NCI-H1417 (cell line): ENCODE measurements around the gene DNAJC8.
A peak's percentile ranks its signal among the peaks of the same experiment; 100 is the strongest.

Source experiments
- DNase-seq, 3 experiments: peaks; one replicate each; lab custom pipeline; 2025; lab: John Stamatoyannopoulos, UW

Gene DNAJC8

GRCh38 chr1:28249866-28250295 is 17.1 kb upstream of the DNAJC8 start:
- no peak for DNase-seq

- DNase-seq = peak in 2 of 3 experiments; percentile 59 to 72
Observed at GRCh38 chr1:28249013-28249865, 16.4 kb upstream of the DNAJC8 start.

- peak; percentile 45 to 83 (median 59) for DNase-seq
Observed at GRCh38 chr1:28248273-28249012, 15.6 kb upstream of the DNAJC8 start.

GRCh38 chr1:28247612-28248272 is 14.9 kb upstream of the DNAJC8 start:
- peak in 1 of 3 experiments; percentile 51 for DNase-seq

- DNase-seq = peak in 2 of 3 experiments; percentile 25 to 65
Observed at GRCh38 chr1:28246427-28246832, 13.6 kb upstream of the DNAJC8 start.

- DNase-seq = no peak
Observed at GRCh38 chr1:28244549-28245251, 11.9 kb upstream of the DNAJC8 start.

GRCh38 chr1:28243685-28244311 is 11.0 kb upstream of the DNAJC8 start:
- no peak for DNase-seq

GRCh38 chr1:28241638-28242241 is 8.9 kb upstream of the DNAJC8 start:
- DNase-seq = no peak

- DNase-seq = no peak
Observed at GRCh38 chr1:28240024-28240423, 7.2 kb upstream of the DNAJC8 start.

- DNase-seq = no peak
Observed at GRCh38 chr1:28239004-28239403, 6.2 kb upstream of the DNAJC8 start.

- DNase-seq = no peak
Observed at GRCh38 chr1:28236656-28237322, 4.0 kb upstream of the DNAJC8 start.

- peak; percentile 95 to 98 (median 97) for DNase-seq
Observed at GRCh38 chr1:28235755-28236655, 3.2 kb upstream of the DNAJC8 start, which contains the start of gene ATP5IF1. TSS of gene ATP5IF1 (plus strand) at chr1:28236124. CDS start at chr1:28236184, 60 bp downstream.

GRCh38 chr1:28233264-28233606 is 406 bp upstream of the DNAJC8 start:
- DNase-seq = no peak

GRCh38 chr1:28229996-28230395 is 2.8 kb downstream of the DNAJC8 start:
- no peak for DNase-seq

GRCh38 chr1:28229089-28229488 is 3.7 kb downstream of the DNAJC8 start:
- DNase-seq = no peak

- no peak for DNase-seq
Observed at GRCh38 chr1:28213315-28213714, 19.5 kb downstream of the DNAJC8 start.

- DNase-seq = no peak
Observed at GRCh38 chr1:28209700-28210099, 23.1 kb downstream of the DNAJC8 start.

GRCh38 chr1:28208818-28209441 is 23.9 kb downstream of the DNAJC8 start:
- peak; percentile 16 to 65 (median 22) for DNase-seq

GRCh38 chr1:28205243-28205642 is 27.6 kb downstream of the DNAJC8 start:
- DNase-seq = no peak
